HG03521 (cell line): Measurements from ENCODE around the gene HHAT.

Source experiments
- ATAC-seq: cut with Tn5 transposase; IDR thresholded peaks from one replicate; pipeline ENCODE4 v1.9.1; 2021; ENCODE audit warnings: mild to moderate bottlenecking, moderate library complexity; ENCODE audit not compliant: unreplicated experiment

The HHAT gene

DNA sequence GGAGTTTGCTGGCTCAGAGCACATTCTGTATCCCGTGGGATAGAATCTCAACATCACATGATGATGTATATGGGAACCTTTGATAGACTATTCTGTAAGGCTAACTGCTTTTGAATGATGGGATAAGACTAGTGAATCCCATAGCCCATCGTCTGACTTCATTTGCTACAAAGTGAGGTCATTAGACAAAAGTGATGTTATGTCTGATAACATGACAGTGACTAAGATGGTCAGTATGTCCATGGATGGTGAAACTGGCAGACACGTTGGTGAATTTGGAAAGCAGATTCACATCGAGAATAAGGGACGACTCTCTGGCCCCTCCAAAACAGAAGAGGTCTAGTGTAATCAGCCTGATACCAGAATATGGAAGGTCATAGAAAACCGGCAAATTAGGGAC is 108.4 kb downstream of the HHAT start:
- ATAC-seq, result no peak

DNA sequence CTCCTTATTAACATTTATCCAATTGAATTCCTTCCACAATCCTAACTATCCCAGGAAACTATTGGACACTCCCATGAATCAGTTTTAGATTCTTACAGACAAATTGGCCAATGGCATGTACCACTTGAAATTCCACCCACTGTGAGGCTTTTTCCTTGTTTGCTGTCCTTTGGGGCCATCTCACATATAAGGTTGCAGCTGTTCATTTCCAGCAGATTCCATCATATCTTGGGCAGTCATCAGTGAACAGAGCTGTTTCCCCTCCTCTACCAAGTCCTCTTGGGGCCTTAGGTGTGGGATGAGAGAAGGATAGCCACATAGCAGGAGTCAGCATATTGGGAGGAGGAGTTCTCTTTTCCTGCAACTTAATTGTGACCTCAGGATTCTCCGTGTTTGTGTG is 109.1 kb downstream of the HHAT start:
- no peak for ATAC-seq

DNA sequence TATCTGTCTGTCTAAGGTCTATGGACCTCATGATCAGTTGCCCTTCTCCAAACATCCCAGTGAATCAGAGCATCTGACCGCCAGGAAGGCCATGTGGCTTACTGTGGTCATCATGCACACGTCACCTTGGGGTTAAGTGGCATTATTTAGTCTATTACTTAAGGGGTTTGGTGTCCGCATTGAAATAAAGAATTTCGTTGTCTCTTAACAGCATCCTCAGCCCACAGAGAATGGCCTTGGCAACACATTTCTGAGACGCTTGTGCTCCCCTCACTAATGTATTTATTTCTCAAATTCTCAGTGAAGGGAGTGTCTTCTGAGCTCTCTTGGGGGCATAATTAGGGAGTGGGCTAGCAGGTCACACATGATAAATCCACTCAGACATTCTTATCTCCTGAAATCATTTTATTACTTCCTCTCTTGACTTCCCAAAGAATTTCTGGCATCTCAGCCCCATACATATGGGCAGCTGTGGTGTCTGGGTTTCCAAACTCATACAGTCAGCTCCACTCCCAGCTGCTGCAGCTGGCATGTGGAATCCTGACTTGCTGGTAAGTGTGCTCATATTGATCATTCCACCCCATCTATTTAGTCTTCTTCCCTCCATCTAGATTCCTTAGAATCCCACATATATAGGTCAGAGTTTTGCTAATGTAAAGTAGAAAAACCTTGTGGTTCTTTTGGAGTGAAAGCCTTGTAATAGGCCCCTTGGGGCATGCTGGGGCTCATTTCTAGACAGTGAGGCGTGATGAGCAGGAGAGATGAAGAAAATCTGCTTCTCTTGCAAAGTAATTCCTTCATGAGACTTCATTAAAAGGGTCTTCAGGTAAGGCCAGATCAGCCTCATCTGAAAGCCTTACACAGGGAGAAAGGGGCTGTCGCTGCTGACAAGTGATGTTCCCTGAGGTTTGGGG is 110.5 kb downstream of the HHAT start:
- ATAC-seq, result no peak

DNA sequence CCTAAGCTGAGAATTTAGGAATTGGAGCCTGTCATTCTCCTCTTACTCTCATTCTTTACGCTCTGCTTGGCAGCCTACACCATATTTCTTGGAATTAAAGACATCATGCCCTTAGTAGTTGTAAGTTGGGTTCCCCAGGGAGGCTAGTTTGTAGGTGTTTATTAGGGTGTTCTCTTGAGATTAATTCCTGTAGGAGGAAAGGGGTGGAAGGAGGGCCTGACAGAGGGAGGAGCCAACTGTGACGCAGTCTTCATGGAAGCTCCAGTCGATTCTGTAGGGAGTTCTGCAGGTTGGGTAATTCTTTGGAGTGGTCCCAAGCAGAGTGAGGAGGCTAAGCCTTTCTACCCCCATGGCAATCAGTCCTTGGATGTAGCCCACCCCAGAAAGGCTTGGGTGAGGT is 111.4 kb downstream of the HHAT start:
- ATAC-seq, result no peak

DNA sequence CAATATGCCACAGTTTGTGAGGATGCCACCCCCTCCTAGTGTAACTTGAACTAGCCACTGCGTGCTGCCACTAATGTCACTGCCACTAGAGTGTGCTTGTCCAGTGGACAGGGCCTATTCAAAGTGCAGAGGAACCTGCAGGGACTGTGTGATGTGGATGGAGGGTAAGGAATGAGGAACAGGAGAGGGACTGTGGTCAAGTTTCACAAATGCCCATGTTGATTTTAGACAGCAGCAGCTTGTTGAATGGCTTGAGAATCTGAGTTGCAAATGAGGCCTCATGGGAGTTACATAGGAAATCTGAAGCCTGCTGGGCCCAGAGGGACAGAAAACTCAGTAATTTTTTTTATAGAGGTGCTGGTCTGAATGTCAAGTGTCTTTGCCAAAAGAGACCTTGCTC is 112.3 kb downstream of the HHAT start:
- ATAC-seq, result no peak

DNA sequence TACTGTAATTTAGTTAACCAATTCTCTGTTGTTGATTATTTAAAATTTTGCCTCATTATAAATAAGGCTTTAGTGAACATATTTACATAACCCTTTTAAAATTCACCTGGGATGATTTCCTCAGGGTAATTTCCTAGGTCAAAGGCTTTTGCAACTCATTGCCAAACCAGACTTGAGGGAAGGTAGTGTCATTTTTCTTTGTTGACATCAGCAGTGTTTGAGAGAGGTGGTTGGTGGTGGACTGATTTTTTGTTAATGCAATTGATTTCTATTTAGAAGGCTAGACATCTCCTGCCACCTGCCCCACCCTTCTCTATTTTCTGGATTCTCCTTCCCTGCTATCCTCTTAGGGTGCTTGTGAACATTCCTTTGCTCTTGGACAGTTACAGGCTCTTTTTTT is 116.8 kb downstream of the HHAT start:
- no peak for ATAC-seq

DNA sequence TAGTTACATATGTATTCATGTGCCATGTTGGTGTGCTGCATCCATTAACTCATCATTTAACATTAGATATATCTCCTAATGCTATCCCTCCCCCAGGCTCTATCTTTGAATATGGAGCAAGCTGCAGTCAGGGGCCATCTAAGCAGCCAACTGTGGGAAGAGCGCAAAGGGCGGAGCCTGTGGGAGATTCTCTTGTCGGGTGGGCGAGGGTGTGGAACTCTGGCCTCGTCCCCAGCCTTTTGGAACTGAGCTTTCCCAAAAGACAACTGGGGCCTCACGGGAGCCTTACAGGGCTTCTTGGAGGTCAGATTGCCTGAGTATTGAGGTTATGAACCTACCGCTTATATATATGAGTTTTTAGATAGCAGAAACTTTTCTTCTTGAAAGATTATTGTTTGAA is 117.2 kb downstream of the HHAT start:
- no peak for ATAC-seq

DNA sequence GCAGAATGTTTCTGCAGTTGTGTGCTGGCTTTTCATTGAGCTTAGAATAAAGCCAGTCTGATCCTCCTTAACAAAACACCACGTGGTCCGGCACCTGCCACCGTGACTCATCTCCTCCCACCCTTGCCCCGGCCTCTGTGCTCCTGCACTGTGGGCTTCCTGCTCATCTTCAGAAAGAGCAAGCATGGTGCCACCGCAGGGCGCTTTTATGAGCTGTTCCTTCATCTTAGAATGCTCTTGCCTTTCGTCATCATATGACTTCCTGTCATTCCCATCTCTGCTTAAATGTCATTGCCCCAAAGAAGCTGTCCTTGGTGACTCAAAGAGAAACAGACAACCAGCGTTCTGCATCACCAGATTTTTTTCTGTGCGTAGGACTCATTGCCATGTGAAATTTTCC is 117.8 kb downstream of the HHAT start:
- no peak for ATAC-seq

DNA sequence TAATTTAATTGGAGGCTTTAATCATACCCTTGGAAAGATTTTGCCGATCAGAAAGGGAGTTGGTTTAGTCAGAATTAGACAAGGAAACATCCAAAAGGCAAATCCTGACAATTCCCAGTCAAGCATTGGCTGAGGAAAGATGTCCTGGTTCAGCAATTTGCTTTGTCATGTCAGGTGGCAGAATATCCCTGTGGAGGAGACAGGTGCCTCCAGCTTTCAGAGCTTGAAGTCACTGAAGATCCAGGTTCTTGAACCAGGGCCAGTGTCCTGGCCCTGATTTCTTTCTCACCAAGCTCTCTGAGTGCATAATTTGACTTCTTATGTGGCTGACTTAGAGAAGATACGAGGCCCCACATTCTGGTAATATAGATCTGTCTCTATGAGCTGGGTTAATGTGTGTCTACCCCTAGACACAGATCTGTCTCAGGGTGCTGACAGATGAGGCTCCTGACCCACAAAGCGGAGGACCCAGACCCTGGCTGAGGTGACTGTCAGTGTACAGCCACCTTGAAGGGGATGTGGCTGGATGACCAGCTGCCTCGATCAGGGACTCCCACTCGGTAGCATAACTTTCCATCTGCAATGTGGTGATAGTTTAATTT is 118.9 kb downstream of the HHAT start:
- no peak for ATAC-seq

DNA sequence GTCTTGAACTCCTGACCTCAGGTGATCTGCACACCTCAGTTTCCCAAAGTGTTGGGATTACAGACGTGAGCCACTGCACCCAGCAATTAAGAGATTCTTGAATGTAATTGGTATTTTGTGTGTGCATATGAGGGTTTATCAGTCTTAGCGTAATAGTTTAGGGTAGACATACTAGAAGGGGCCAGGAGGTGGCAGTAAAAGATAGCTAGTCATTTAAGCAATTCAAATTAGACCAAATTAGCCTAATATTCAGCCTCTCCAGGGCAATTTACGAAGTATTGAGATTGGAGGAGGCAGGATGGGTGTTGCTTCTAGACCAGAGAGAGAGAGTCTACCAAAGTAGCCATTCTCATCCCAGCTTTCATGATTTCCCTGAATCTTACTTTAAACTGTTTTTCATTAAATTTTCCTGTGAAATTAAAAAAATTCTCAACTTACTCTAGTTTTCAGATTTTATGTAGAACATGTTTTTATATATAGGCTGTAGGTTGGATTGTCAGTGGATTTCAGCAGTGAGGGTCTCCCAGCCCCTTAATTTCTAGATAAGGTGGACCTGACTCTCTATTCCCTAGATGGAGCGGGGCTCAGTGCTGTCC is 119.7 kb downstream of the HHAT start:
- ATAC-seq, result no peak

DNA sequence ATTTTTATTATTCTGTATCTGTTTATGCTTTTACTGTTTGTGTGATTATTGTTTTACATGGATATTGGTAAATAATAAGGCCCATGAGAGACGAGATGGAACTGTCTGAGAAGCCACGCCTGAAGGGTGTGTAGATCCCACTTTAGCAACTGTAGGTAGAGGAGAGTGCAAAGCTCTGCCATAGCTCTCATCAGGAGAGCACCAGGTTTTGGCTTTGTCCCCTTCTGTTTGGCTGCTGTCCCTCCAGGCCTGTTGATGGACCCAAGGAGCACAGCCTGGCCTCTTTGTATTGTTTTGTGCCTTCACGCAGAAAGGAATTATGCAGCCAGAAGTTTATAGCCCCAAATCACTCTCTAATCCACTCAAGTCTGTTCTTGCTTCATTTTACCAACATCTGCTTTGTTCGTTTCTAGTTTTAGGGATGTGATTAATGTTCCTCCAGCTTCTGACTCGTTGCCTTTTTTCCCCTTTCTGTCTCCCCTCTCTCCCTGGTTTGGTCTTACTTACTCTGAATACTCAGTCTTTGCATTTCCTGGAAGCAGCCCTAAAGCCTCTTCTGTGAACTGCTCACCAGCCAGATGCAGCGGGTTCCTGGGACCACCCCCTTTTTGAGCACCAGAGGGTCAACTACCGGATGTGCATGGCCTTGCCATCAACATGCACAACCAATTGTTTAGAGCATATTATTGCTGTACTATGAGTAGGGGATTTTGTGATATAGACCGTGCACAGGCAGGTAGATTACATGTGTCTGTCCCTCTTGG is 127.3 kb downstream of the HHAT start:
- no peak for ATAC-seq

DNA sequence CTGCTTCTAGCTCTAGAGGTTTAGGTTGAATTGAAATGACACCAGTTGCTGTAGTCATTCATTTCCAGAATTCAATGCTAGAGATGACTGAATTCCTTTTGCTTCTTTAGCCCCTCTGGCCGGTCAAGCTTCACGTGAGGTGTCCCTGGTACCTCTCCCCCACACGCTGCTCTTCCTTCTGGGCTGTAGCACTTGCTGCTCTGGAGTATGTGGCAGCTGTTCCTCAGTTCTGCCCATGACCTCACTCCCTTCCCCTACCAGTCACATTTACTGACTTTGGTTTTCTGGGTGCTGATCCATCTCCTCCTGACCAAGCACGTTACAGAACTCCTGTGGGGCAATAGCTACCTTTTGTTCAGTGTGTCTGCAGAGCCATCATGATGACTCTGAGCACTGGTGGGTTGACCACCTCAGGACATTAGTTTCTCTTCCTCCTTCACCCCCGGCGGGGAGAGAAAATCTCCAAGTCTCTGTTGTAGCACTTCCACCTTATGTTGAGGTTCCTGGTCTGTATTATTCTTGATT is 128.1 kb downstream of the HHAT start:
- ATAC-seq, result no peak

DNA sequence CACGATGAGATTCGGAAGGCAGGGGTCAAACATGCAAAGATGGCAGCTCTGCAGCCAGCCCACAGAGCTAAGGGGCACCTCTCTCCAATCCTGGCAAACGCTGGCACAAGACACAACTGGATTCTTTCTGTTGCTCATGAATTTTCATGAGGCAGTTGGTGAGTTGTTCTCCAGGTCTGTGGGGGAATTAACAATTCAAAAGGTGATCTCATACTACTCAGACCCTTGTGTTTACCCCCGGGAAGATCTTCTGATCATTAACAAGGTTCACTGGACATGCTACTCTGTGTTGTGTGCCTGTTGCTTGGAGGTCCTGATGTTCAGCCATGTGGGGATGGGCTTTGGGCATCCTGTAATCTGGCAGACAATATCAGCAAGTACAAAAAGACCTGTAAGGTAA is 128.9 kb downstream of the HHAT start:
- ATAC-seq, result no peak

DNA sequence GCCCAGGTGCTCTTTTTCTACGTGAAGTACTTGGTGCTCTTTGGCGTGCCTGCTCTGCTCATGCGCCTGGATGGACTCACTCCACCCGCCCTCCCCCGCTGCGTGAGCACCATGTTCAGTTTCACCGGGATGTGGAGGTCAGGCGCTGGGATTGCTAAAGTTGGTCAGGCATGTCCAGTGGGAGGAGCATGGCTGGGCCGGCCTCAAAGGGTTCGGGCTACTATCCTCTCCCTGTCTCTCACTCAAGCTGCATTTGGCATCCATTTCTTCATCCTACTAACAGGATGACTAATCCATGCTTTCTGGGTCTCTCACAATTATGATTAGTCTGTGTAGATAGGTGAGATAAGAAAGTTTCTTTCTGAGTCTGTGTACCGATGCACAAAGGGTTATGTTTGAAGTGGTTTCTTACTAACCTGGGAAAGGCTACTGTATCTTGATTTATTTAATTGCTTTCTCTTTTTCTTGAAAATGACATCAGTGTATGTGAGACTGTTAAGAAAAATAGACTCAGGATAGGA is 135.9 kb downstream of the HHAT start:
- no peak for ATAC-seq

DNA sequence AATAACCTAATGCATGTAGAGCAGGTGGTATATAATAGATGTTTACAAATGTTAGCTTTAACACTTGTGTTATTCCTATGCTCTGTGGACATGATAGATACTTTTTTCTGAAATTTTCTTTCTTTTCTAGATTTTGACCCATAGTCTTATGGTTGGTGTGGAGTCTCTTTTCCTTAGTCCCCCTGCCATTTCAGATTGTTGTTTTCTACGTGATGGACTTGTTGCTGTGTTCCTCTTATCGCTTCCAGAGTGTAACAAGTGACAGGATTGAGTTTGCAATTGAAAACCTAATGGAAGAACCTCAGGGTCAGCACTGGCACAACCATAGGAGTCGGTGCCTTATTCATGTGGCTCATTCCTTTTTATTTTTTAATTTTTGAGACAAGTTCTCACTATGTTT is 136.4 kb downstream of the HHAT start:
- no peak for ATAC-seq

DNA sequence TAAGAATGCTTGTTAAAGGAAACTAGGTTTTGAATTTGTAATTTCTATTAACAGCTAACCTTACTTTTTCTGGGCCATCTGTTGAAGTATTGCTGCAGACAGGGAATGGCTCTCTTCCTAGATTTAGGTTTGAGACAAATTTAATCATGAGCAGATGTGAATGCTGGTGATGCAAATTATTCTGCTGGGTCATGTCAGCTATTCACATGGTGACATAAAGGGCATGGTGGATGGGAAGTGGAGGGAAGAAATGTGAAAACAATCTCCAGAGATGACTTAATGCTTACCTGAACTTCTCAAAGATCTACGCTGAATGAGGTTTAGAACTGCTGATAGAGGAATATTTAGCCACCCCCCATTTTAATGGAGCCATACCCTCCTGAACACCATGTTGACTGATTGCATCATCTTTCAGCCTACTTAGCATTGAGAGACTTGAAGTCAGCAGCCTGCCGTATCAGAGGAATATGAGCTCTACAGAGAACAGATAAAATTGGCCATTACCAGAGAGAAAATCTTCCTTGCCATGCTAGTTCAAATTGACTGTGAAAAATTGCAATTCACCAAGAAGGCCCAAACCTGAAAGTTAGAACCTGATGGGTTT is 138.8 kb downstream of the HHAT start:
- no peak for ATAC-seq

DNA sequence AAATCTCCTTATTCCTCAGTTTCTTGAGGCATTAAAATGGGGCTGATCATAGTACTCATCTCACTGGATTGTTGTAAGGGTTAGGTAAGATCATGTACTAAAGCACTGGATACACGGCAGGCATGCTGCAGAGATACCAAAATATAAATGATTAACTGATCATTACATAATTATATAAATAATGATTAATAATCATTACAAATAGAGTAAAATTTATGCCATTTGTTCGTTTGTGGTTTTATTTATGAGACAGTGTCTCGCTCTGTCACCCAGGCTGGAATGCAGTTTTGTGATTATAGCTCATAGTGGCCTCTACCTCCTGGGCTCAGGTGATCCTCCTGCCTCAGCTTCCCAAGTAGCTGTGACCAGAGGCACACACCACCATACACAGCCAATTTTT is 140.7 kb downstream of the HHAT start:
- ATAC-seq, result no peak

DNA sequence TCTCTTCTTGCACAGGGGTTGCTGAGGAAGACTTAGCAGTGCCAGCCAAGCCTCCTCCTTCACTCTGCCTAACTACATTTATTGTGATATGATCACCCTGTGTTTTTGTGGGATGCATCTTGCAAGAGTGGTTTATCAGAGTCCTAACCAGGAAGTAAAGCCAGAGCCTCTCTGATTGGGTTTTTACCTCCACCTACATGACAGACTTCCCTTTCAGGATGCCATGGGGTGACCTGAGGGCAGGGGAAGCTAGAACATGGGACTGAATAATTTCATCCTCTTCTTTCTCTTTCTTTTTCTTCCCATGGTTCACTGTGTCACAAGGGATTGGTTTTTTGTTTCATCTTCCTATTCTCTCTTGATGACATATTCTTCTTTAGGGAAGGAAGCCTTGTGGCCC is 146.6 kb downstream of the HHAT start:
- no peak for ATAC-seq

DNA sequence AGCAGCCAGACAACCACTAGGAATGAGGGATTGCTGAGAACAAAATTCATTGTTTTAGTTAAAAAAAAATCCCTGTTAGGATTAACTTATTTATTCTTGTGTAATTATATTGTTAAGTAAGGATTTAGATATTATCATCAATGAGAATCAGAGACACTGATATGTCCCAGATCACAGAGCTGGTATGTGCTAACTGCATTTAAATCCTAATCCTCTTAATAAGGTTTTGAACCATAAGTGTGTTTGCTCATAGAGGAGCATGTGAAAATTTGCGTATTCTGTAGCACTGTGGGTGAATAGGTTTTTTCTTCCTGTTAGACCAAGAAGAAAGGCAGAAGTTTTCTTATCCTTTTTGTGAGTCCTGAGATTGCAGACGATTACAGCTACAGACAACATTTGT is 147.1 kb downstream of the HHAT start:
- no peak for ATAC-seq

DNA sequence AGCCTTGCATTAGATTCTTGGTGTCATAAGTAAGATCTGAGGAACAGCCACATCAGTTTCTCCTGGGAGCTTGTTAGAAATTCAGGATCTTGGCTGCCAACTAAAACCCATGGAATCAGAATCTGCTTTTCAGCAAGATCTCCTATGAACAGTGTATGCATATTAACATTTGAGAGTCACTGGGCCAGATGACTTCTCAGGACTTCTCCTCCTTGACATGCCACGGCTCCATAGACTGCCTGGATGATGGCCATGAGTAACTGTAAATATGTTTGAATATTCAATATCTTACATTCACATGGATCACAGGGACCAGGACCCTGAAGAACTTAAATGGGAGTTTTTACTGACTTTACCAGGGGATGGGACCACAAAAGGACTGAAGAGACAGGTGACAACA is 148.0 kb downstream of the HHAT start:
- no peak for ATAC-seq
